NCI-H345 treated with DMSO at 0.1 percent for 48 hours (cell line): ENCODE results near the gene SLC38A10.

ENCODE experiments used
- DNase-seq: peaks from one replicate; lab custom pipeline; 2025; ENCODE audit not compliant: unreplicated experiment; lab: John Stamatoyannopoulos, UW

The SLC38A10 gene

GRCh38 chr17:81210868-81211267 lies 84.2 kb downstream of the SLC38A10 start:
- no peak for DNase-seq

- no peak for DNase-seq
These were observed 84.6 kb downstream of the SLC38A10 start for GRCh38 chr17:81210466-81210865.

- DNase-seq: no peak
These were observed 86.0 kb downstream of the SLC38A10 start for GRCh38 chr17:81209141-81209540.

- DNase-seq: no peak
These were observed 86.5 kb downstream of the SLC38A10 start for GRCh38 chr17:81208651-81209050.

GRCh38 chr17:81207610-81208581 lies 87.2 kb downstream of the SLC38A10 start:
- peak; percentile 37 for DNase-seq

- DNase-seq: no peak
These were observed 88.5 kb downstream of the SLC38A10 start for GRCh38 chr17:81206657-81207056.

- no peak for DNase-seq
These were observed 88.9 kb downstream of the SLC38A10 start for GRCh38 chr17:81206166-81206565.

DNA sequence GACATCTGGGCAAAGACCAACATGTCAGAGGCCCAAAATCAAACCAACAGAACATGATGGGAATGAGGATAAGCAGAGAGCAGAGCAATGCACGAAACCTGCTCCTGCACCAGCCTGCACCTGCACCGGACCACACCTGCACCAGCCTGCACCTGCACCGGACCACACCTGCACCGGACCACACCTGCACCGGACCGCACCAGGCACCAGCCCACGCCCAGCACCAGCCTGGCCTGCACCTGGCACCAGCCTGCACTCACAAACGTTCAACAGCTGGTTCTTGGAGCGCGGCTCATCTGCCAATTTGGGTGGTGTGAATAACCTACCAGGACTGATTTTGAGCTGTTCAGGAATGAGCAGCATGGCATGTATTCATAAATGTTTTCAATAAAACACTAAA lies 90.5 kb downstream of the SLC38A10 start:
- no peak for DNase-seq

DNA sequence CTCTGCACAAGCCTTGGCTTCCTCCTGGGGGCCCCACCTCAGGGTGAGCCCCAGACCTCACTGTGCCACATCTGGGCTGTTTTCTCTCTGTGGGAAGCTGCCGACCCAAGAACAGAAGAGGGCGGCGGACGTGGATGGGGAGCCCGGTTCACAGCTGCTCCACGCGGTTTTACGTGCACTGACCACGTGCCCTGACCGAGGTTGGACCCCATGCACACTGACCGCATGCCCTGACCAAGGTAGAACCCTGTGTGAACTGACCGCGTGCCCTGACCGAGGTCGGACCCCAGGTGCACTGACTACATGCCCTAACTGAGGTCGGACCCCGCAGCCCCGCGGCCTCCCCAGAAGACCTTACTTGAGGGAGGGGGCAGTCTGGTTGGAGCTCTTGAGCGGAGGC lies 92.0 kb downstream of the SLC38A10 start:
- no peak for DNase-seq

DNA sequence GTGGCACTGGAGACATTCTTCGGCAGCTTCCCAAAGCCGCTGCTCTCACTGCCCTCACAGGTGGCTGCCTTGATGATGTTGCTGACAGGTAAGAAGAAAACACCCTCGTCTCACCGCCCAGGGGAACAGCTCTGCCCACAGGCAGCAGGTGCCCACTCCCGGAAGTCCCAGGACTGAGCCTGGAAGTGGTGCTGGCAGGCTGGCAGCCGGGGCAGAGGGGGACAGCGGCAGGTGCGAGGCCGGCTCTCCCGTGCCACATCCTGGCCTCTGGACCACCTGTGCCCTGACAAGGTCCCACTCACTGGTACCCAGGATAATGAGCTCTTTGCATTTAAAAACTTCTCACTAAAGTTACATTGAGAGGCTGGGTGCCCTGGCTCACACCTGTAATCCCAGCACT lies 92.8 kb downstream of the SLC38A10 start:
- no peak for DNase-seq

DNA sequence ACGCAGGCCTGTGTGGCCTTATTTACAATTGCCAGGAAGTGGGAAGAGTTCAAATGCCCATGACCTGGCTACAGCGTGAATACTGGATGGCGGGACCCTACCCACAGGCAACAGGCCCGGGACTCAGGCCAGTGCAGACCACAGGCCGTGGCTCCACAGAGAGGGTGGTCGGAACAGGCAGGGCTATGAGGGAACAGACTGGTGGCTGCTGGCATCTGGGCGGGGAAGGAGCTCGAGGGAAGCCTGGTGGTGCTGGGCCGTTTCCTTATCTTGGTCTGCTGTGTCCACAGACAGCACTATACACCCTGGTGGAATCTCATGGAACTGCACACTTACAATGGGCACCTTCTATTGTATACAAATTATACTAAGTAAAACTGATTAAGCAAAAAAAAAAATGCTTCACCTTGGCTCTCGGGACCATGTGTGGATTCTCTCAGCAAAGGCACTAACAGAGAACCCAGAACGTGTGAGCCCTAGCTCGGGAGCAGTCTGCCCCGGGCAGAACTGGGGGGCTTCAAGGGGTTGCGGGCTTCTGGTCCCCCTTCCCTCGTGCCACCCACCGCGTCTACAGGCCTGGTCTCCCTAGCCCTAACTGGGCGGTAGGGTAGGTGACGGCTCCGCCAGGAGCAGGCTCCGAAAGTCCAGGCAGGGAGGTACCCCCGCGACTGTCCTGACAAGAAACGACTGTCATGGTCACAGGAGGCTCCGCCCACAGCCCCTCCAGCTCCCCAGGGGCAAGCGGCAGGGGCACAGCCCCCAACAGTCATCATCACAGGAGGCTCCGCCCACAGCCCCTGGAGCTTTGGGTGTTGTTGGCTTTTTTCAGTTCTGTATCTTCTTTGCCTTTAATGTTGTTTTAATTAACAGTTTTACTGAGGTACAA lies 94.2 kb downstream of the SLC38A10 start:
- peak; percentile 5 for DNase-seq

- DNase-seq: no peak
These were observed 94.9 kb downstream of the SLC38A10 start for GRCh38 chr17:81200201-81200600.

DNA sequence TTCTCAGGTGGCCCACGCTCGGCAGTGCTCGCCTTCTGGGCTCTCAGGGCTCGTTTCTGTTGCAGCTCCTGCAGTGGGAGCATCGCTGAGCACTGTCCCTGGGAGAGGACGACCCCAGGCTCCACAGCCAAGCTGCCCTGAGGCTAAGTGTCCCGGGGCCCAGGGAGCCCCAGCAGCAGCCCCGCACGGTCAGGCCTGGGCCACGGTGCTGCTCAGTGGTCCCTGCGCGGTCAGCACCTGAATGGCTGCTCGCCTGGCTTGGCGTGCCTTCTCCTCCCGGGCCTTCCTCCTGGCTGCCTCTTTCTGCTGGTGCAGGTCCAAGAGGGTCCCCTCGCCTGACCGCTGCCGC lies 95.7 kb downstream of the SLC38A10 start:
- no peak for DNase-seq

DNA sequence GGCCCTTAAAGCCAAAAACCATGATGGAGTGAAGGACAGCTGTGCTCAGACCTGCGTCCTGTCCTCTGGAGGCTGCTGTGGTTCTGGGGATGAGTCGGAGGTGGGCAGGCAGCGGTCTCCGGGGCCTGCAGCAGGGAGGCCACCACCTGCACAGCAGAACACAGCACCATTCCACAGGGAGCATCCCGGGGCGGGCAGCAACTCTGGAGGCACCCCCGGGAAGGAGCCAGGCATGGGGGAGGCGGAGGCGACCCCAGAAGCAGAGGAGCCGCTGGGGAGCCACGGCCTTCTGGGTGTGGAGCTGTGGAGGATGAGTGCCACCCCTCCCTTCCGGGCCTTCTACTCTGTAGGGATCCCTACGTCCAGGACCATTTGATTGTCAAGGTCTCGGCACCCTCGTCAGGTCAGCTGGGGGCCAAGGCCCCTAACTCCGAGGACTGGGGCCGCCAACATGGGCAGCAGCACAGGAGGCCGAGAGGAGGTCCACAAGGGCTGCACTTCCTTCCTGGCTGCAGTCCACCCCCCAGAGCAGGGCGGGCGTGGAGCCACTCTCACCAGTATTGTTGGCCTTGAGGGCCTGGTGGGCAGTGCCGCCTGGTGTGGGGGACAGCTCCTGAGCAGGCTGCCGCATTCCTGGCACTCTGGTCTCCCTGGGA lies 96.2 kb downstream of the SLC38A10 start:
- no peak for DNase-seq

- DNase-seq: no peak
These were observed 97.1 kb downstream of the SLC38A10 start for GRCh38 chr17:81197831-81198490.

GRCh38 chr17:81197409-81197795 lies 97.7 kb downstream of the SLC38A10 start:
- DNase-seq: no peak

GRCh38 chr17:81196505-81197408 lies 98.3 kb downstream of the SLC38A10 start:
- no peak for DNase-seq

DNA sequence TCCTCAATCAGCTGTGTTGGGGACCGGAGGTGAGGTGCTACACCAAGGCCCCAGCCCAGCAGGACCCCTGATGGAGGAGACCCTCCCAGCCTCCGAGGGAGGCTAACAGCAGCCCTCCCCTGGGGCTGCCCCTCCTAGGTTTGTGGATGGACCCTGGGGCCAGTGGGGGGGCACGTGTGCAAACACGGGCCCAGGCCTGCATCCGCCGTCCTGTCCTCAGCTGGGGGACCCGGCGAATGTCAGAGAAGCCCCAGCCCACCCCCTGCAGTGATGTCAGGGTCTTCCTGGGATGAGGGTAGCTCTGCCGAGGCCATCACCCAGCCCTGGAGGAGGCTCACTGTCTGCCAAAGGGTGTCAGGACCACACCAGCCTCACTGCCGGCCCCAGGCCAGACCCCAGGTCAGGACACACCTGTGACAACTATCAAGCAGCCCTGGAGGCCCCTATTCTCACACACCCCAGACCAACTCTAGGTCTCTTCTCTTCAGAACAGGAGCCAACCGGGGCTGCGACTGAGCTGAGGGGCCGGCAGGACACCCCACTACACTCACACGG lies 99.1 kb downstream of the SLC38A10 start:
- DNase-seq: no peak
